ENCODE measurements around the gene CEMIP.

DNA sequence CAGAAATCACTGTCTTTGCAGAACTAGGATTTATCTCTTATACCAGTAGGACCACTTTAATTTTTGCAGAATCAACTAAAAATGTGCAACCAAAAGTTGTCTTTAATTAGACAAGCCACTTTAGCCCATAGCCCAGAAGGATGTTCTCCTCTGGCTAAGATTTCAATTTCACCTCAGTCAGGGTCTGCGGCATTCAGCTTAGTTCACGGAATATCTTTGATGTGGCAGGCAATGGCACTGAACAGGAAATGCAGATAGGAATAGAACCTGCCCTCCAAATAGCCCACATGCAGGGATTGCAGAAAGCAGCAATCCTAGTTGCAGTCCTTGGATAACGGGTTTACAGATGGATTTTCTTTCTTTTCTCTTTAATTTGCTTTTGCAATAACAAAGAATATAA is 109.7 kb downstream of the CEMIP start:
- TF ChIP-seq, protein P1, sequence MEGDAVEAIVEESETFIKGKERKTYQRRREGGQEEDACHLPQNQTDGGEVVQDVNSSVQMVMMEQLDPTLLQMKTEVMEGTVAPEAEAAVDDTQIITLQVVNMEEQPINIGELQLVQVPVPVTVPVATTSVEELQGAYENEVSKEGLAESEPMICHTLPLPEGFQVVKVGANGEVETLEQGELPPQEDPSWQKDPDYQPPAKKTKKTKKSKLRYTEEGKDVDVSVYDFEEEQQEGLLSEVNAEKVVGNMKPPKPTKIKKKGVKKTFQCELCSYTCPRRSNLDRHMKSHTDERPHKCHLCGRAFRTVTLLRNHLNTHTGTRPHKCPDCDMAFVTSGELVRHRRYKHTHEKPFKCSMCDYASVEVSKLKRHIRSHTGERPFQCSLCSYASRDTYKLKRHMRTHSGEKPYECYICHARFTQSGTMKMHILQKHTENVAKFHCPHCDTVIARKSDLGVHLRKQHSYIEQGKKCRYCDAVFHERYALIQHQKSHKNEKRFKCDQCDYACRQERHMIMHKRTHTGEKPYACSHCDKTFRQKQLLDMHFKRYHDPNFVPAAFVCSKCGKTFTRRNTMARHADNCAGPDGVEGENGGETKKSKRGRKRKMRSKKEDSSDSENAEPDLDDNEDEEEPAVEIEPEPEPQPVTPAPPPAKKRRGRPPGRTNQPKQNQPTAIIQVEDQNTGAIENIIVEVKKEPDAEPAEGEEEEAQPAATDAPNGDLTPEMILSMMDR (IDR thresholded peaks at IDR 0.05) = no peak
- no peak for TF ChIP-seq POLR2A (IDR thresholded peaks at IDR 0.05)
